Glutamatergic neuron (in vitro differentiated cells): Measurements from ENCODE around the gene KCTD19. TPM values are rescaled to one million over a fixed set of nuclear protein-coding genes. Genes with fewer than 3 reads are reported as not detected.
"Not testable (repeated sequence)": the region's sequence is repeated elsewhere in the genome, so short reads cannot be mapped to it uniquely, and the experiment has no call there.

ENCODE experiments used
- DNase-seq: peaks from one replicate; pipeline ENCODE4 v3.0.0; 2022
- H3K27ac Mint-ChIP-seq: one replicate; pipeline ENCODE4 v1.8.0; 2020; ENCODE audit warnings: mild to moderate bottlenecking, mixed read lengths, inconsistent platforms; ENCODE audit not compliant: unreplicated experiment
- H3K27me3 Mint-ChIP-seq: one replicate; pipeline ENCODE4 v1.8.0; 2020; ENCODE audit warnings: mild to moderate bottlenecking, moderate library complexity, mixed read lengths, inconsistent platforms; ENCODE audit not compliant: unreplicated experiment
- H3K36me3 Mint-ChIP-seq: one replicate; pipeline ENCODE4 v1.8.0; 2020; ENCODE audit warnings: mild to moderate bottlenecking, mixed read lengths, inconsistent platforms; ENCODE audit not compliant: unreplicated experiment
- H3K4me1 Mint-ChIP-seq: one replicate; pipeline ENCODE4 v1.8.0; 2020; ENCODE audit warnings: mild to moderate bottlenecking, low read depth, mixed read lengths, inconsistent platforms; ENCODE audit not compliant: unreplicated experiment
- H3K4me3 Mint-ChIP-seq: one replicate; pipeline ENCODE4 v1.8.0; 2020; ENCODE audit warnings: mild to moderate bottlenecking, mixed read lengths, inconsistent platforms; ENCODE audit not compliant: unreplicated experiment
- H3K9me3 Mint-ChIP-seq: one replicate; pipeline ENCODE4 v1.8.0; 2020; ENCODE audit warnings: mild to moderate bottlenecking, moderate library complexity, mixed read lengths, inconsistent platforms; ENCODE audit not compliant: unreplicated experiment
- CTCF ChIP-seq: fragments of 200-600 bp; sonication (generic); IDR thresholded peaks from one replicate; pipeline ENCODE4 v1.5.0; 2021; ENCODE audit not compliant: partially characterized antibody, unreplicated experiment
- total RNA-seq: library from RNA; stranded (reverse); fragmentation: NEBNext Ultra II Directional; extraction: Animal tissue kit (Norgen Biotek cat#: 25700); gene quantifications from one replicate; pipeline ENCODE4 v1.2.1, GENCODE V29; 2021; ENCODE audit not compliant: unreplicated experiment

Gene KCTD19
- total RNA-seq, 1 donor from 2014 or later = 1.0 TPM

- no peak for TF ChIP-seq CTCF
- DNase-seq = no peak
- H3K27ac Mint-ChIP-seq = no peak overlapping the region
- H3K36me3 Mint-ChIP-seq = no peaks in the 10 kb centered on the region
- H3K9me3 Mint-ChIP-seq = no peaks in the 10 kb centered on the region
- H3K4me1 Mint-ChIP-seq = peaks cover 4% of the 10 kb centered on the region
- H3K4me3 Mint-ChIP-seq = no peak overlapping the region
- peaks cover 5% of the 10 kb centered on the region for H3K27me3 Mint-ChIP-seq
Observed at GRCh38 chr16:67361038-67361437, 34.5 kb upstream of the KCTD19 start.

DNA sequence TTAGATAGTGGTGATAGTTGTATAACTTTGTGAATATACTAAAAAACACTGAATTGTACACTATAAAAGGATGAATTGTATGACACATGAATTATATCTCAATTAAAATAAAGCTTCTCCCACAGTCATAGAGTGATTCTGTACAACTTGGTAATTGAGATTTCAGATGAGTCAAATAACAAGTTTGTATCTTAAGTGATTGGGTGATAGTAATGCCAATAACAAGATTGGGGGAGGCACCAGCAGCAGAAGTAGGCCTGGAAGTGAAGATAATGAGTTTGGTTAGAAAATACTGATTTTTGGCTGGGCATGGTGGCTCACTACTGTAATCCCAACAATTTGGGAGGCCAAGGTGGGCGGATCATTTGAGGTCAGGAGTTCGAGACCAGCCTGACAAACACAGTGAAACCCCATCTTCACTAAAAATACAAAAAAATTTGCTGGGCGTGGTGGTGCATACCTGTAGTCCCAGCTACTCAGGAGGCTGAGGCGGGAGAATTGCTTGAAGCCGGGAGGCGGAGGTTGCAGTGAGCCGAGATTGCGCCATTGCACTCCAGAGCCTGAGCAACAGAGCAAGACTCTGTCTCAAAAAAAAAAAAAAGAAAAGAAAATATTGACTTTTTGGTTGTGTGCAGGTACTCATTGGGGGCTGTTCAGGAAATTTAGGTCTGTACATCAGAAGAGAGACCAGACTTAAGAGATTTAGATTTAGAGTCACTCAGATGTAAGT is 33.2 kb upstream of the KCTD19 start:
- not testable (repeated sequence) for H3K36me3 Mint-ChIP-seq, H3K27ac Mint-ChIP-seq, H3K4me3 Mint-ChIP-seq, DNase-seq, H3K9me3 Mint-ChIP-seq, H3K27me3 Mint-ChIP-seq, H3K4me1 Mint-ChIP-seq

DNA sequence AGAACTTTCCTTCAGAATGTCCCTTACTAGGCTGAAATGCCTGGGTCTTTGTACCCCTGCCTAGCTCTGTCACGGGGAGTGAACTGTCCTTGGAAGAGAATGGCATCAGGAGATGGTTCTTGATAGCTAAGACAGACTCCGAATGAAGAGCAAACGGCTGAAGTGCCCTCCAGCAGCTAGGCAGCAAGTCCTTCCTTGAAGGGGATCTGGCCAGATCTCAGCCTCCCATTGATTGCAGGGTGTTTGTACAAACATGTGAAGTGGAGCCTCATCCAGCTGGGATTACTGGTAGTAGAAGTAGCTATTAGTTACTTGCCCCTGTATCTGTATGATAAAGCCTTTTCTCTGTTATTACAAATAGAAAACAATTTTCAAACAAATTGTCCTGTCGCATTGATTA is 31.0 kb upstream of the KCTD19 start:
- H3K9me3 Mint-ChIP-seq = peaks cover 2% of the 10 kb centered on the region
- H3K4me1 Mint-ChIP-seq = peaks cover 3% of the 10 kb centered on the region
- H3K4me3 Mint-ChIP-seq = no peak overlapping the region
- H3K27ac Mint-ChIP-seq = no peak overlapping the region
- H3K36me3 Mint-ChIP-seq = no peaks in the 10 kb centered on the region
- DNase-seq = no peak
- peaks cover 5% of the 10 kb centered on the region for H3K27me3 Mint-ChIP-seq
- TF ChIP-seq CTCF = no peak

DNA sequence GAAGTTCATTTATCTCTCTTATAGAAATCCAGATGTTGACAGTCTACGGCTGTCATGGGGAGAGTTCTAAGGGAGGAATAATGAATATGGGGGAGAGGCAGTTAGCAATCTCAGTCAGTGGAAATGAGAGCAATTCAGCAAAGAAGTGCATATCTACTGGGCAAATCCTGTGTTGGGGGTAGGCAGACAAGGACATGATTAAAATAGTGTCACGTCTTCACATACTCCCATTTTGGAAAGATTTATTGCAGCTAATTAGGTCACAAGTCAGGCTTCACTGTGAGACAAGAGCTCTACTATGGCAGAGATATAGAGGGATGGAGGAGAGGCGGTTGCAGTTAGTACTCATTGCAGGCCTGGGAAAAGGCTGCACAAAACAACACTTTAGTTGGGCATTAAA is 29.9 kb upstream of the KCTD19 start:
- no peak for DNase-seq
- H3K4me1 Mint-ChIP-seq = peaks cover 3% of the 10 kb centered on the region
- no peak overlapping the region for H3K27ac Mint-ChIP-seq
- H3K36me3 Mint-ChIP-seq = no peaks in the 10 kb centered on the region
- H3K4me3 Mint-ChIP-seq = no peak overlapping the region
- peaks cover 2% of the 10 kb centered on the region for H3K9me3 Mint-ChIP-seq
- no peak for TF ChIP-seq CTCF
- peaks cover 5% of the 10 kb centered on the region for H3K27me3 Mint-ChIP-seq

- H3K4me1 Mint-ChIP-seq, H3K4me3 Mint-ChIP-seq, H3K27me3 Mint-ChIP-seq, DNase-seq, H3K27ac Mint-ChIP-seq, H3K36me3 Mint-ChIP-seq, H3K9me3 Mint-ChIP-seq: not testable (repeated sequence)
Observed at GRCh38 chr16:67352463-67352862, 25.9 kb upstream of the KCTD19 start.

DNA sequence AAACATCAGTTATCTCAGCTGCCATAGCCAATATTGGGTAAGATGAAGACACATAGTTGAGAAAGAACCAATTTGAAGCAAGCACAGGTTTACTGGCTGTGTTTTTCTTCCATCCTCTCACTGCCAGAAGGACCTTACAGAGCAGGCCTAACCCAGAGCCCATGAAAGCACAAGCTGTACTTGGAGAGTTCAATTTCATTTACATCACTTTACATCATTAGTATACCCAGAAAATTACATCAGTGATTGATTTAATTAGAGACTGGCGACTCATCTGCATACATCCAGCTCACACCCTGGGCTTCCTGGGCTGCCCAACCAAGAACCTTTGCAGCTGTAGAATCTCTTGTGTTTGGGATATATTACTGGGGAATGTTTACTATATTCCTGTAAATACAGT is 23.8 kb upstream of the KCTD19 start:
- H3K27ac Mint-ChIP-seq = no peak overlapping the region
- peaks cover 2% of the 10 kb centered on the region for H3K9me3 Mint-ChIP-seq
- no peaks in the 10 kb centered on the region for H3K4me1 Mint-ChIP-seq
- no peaks in the 10 kb centered on the region for H3K27me3 Mint-ChIP-seq
- no peak for TF ChIP-seq CTCF
- H3K36me3 Mint-ChIP-seq = no peaks in the 10 kb centered on the region
- no peak for DNase-seq
- H3K4me3 Mint-ChIP-seq = no peak overlapping the region
